ENCODE data around the gene FAM168A. TPM values are rescaled to one million over a fixed set of nuclear protein-coding genes. Genes with fewer than 3 reads are reported as not detected.

Gene FAM168A
- total RNA-seq, 1 donor from 2014 or later = 19.3 TPM

DNA sequence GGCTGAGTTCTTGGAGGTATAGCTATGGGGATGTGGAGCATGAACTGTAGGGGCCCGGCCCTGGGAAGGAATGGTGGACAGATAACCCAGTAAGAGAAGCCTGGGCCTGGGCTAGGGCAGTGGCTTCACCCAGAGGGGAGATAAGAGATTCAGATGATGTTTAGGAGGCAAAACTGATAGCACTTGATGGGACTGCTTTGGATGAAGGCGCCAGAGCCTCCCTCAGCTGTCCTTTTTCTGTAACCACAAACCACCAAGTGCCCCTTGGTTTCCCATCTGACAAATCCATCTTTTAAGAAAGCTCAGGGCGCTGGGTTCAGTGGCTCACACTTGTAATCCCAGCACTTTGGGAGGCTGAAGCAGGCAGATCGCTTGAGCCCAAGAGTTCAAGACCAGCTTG lies 198.3 kb downstream of the FAM168A start:
- no peaks in the 10 kb centered on the region for H3K9me3 Mint-ChIP-seq
- peaks cover 7% of the 10 kb centered on the region for H3K27me3 Mint-ChIP-seq (ENCODE audit: insufficient read depth, low read depth)
- DNase-seq (ENCODE audit: low spot score) = no peak
- no peak overlapping the region for H3K4me2 ChIP-seq
- H3K4me3 Mint-ChIP-seq = no peak overlapping the region
- H3K4me3 ChIP-seq = no peak overlapping the region
- H3K9me3 ChIP-seq (ENCODE audit: low read depth) = no peaks in the 10 kb centered on the region
- H3K9ac ChIP-seq = no peak overlapping the region
- H3K36me3 ChIP-seq = no peaks in the 10 kb centered on the region
- H3K27me3 ChIP-seq = no peaks in the 10 kb centered on the region
- peaks cover 13% of the 10 kb centered on the region for H3K4me1 Mint-ChIP-seq
- peaks cover 17% of the 10 kb centered on the region for H4K20me1 ChIP-seq (ENCODE audit: low read depth)
- no peak overlapping the region for H2AFZ ChIP-seq (replicated peaks)
- peaks cover 4% of the 10 kb centered on the region for H3K36me3 Mint-ChIP-seq
- H3K27ac ChIP-seq = no peak overlapping the region
- H3F3A ChIP-seq (ENCODE audit: low read depth) = peaks cover 19% of the 10 kb centered on the region
- peak overlapping the region; percentile 49 for H3K27ac Mint-ChIP-seq
- peaks cover 15% of the 10 kb centered on the region for H3K4me1 ChIP-seq
- TF ChIP-seq EZH2 (IDR thresholded peaks at IDR 0.05) = no peak
- TF ChIP-seq EZH2phosphoT487 (IDR thresholded peaks at IDR 0.05) = no peak
- TF ChIP-seq, protein P1, sequence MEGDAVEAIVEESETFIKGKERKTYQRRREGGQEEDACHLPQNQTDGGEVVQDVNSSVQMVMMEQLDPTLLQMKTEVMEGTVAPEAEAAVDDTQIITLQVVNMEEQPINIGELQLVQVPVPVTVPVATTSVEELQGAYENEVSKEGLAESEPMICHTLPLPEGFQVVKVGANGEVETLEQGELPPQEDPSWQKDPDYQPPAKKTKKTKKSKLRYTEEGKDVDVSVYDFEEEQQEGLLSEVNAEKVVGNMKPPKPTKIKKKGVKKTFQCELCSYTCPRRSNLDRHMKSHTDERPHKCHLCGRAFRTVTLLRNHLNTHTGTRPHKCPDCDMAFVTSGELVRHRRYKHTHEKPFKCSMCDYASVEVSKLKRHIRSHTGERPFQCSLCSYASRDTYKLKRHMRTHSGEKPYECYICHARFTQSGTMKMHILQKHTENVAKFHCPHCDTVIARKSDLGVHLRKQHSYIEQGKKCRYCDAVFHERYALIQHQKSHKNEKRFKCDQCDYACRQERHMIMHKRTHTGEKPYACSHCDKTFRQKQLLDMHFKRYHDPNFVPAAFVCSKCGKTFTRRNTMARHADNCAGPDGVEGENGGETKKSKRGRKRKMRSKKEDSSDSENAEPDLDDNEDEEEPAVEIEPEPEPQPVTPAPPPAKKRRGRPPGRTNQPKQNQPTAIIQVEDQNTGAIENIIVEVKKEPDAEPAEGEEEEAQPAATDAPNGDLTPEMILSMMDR (IDR thresholded peaks at IDR 0.05) = no peak
- no peaks in the 10 kb centered on the region for H3K79me2 ChIP-seq (ENCODE audit: low read depth)

DNA sequence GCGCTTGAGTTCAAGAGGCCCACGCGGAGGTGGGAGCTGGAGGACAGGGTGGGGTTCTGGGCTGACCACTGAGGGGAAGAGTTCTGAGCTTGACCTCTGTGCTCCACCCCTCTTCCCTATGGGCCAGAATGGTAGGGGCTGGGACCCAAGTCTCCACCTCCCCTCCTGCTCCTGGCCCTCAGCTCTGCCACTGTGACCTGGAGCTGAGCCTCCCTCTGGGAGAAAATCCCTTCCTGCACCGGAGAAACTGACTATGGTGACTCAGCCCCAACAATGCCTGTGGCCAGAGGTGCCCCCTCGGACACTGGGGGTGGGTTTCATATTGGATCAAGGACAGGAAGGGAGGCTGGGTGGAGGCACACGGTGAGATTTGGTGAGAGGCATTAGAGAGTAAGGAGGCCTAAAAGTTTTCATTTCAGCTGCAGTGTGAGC lies 198.7 kb downstream of the FAM168A start:
- peaks cover 13% of the 10 kb centered on the region for H3K4me1 Mint-ChIP-seq

DNA sequence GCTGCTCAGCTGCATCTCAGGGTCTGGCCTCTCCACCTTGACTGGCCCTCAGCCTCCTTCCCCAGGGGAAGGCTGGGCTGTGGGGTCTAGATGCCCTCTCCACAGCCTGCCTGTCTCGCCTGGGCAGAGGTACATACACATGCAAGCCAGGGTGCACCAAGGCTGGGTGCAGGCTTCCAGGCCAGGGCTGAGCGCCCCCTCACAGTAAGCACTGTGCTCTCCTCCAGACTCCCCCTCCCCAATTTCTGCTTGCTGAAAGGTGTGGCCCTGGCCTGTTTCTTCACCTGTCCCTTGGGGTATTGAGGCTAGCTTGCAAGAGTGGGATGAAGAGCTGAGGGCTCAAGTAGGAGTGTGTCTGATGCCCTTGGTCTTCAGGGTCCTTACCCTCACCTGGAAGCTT lies 199.2 kb downstream of the FAM168A start:
- Mint-ChIP-seq H3K27ac (peak overlapping the region; percentile 49), H3K27me3 (ENCODE audit: insufficient read depth, low read depth) (peaks cover 7% of the 10 kb centered on the region), H3K4me1 (peaks cover 13% of the 10 kb centered on the region), H3K36me3 (peaks cover 4% of the 10 kb centered on the region), H3K4me3 (no peak overlapping the region), H3K9me3 (no peaks in the 10 kb centered on the region)
- H3K27ac ChIP-seq = no peak overlapping the region
- no peaks in the 10 kb centered on the region for H3K9me3 ChIP-seq (ENCODE audit: low read depth)
- H2AFZ ChIP-seq (replicated peaks) = no peak overlapping the region
- peaks cover 17% of the 10 kb centered on the region for H3F3A ChIP-seq (ENCODE audit: low read depth)
- H3K36me3 ChIP-seq = no peaks in the 10 kb centered on the region
- peaks cover 17% of the 10 kb centered on the region for H4K20me1 ChIP-seq (ENCODE audit: low read depth)
- peaks cover 15% of the 10 kb centered on the region for H3K4me1 ChIP-seq
- DNase-seq (ENCODE audit: low spot score) = no peak
- no peak overlapping the region for H3K4me3 ChIP-seq
- no peaks in the 10 kb centered on the region for H3K79me2 ChIP-seq (ENCODE audit: low read depth)
- H3K27me3 ChIP-seq = no peaks in the 10 kb centered on the region
- H3K9ac ChIP-seq = no peak overlapping the region
- H3K4me2 ChIP-seq = no peak overlapping the region
- no peak for TF ChIP-seq EZH2phosphoT487 (IDR thresholded peaks at IDR 0.05)
- no peak for TF ChIP-seq EZH2 (IDR thresholded peaks at IDR 0.05)
- TF ChIP-seq, protein P1 (IDR thresholded peaks at IDR 0.05) = no peak

More for the DNA sequence above, 198.7 kb downstream of the FAM168A start:
- Histone ChIP-seq H3K9ac (no peak overlapping the region), H3K4me2 (no peak overlapping the region), H3K36me3 (no peaks in the 10 kb centered on the region), H2AFZ (replicated peaks) (no peak overlapping the region), H3K79me2 (ENCODE audit: low read depth) (no peaks in the 10 kb centered on the region), H3F3A (ENCODE audit: low read depth) (peaks cover 19% of the 10 kb centered on the region), H3K27ac (no peak overlapping the region), H4K20me1 (ENCODE audit: low read depth) (peaks cover 17% of the 10 kb centered on the region), H3K4me3 (no peak overlapping the region), H3K9me3 (ENCODE audit: low read depth) (no peaks in the 10 kb centered on the region), H3K4me1 (peaks cover 15% of the 10 kb centered on the region), H3K27me3 (no peaks in the 10 kb centered on the region)
- TF ChIP-seq, protein P1 (IDR thresholded peaks at IDR 0.05) = no peak
- TF ChIP-seq EZH2phosphoT487 (IDR thresholded peaks at IDR 0.05) = no peak
- TF ChIP-seq EZH2 (IDR thresholded peaks at IDR 0.05) = no peak
- Mint-ChIP-seq H3K27ac (peak overlapping the region; percentile 49), H3K4me3 (no peak overlapping the region), H3K36me3 (peaks cover 4% of the 10 kb centered on the region), H3K9me3 (no peaks in the 10 kb centered on the region), H3K27me3 (ENCODE audit: insufficient read depth, low read depth) (peaks cover 7% of the 10 kb centered on the region)
- DNase-seq (ENCODE audit: low spot score) = no peak
